Caki2 (cell line): Measurements from ENCODE around the gene KRT35. TPM values are rescaled to one million over a fixed set of nuclear protein-coding genes. Genes with fewer than 3 reads are reported as not detected.

Source experiments
- DNase-seq: peaks from one replicate; pipeline ENCODE4 v3.0.0-alpha.2; 2015; ENCODE audit warnings: low read depth
- in situ Hi-C: cut with HindIII; loops from 2 replicates; pipeline ENCODE4 v1.10.0; 2016; ENCODE audit warnings: low sequenced_read_pairs, low pct_unique_long_range_greater_than_20kb, mixed read lengths
- total RNA-seq: library from RNA; depleted of rRNA; stranded (reverse); fragments of >200 nt; shearing (Covaris generic); gene quantifications from 2 replicates; pipeline ENCODE4 v1.2.3, GENCODE V29; 2014; ENCODE audit warnings: low replicate concordance

Gene KRT35
- total RNA-seq, 1 experiment from 2014 or later: not detected

DNA sequence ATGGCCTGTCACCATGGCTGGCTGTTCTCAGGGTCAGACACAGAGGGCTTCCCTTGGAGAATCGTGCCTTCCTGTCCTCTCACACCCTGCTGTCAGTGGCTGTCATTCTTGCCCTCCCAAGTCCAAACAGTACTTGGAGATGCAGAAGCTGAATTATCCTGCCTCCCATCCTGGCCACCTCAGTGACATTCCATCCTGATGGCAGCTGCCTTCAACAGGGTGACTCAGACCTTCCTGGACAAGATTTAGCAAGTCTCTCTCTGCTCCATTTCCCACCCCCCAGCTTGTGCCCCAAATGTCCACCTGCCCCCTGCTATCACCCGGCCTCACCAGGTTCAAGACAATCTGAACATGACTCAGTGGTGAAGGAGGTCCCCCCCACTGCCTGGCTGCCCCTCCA lies 13.6 kb upstream of the KRT35 start:
- in situ Hi-C loops: no loop called here

DNA sequence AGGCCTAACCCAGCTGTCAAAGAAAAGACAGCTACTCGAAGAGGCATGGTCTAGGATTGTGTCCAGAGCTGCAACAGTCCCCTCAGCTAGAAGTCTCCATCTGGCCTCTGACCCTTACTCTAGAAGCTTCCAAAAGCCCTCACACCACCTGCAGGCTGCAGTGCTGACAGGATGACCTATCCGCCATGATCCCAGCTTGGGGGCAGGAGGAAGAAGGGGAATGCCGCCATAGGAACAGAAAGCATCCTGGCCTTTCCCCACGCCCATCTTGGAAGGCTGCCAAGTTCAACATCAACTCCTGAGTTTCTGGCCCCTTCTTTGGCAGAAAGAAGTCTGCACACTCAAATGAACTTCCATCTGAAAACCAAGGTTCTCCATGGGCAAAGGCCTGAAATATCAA lies 11.8 kb upstream of the KRT35 start:
- no peak for DNase-seq

More for the DNA sequence above, 13.6 kb upstream of the KRT35 start:
- DNase-seq: no peak

DNA sequence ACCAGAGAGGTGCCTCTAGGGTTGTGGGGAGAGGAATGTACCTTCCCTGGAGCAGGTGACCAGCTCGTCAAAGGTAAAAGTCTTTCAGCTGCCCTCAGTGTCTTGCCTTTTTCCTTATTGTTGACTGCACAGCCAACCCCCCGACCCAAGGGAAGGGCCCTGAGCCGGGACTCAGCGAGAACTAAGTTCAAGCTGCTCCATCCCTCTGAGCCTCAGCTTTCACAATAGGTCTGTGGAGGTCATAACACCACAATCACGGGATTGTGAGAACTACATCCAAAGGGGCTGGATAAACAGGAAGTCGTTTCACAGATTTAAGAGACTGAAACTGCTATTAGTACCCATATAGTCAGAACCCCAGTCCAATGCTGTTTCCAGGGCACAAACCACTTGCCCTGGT lies 11.4 kb upstream of the KRT35 start:
- in situ Hi-C loops: no loop called here
- no peak for DNase-seq

More for the DNA sequence above, 11.8 kb upstream of the KRT35 start:
- in situ Hi-C loops: no loop called here

DNA sequence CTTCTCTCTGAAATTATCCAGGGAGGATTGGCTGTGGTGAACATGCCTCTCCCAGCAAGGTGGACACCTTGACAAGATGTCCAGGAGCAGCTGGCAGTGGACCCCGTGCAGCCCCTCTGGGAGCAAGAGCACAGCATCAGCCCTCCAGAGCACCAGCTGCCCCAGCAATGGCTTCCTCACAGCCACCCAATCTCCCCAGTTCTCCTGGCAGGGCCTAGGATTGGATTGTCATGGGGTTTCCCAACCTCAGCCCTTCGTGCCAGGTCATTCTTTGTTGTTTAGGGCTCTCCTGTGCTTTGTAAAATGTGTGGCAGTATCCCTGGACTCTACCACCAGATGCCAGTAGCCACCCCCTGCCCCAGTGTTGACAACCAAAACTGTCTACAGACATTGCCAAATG lies 10.5 kb upstream of the KRT35 start:
- no peak for DNase-seq
- in situ Hi-C loops: no loop called here

DNA sequence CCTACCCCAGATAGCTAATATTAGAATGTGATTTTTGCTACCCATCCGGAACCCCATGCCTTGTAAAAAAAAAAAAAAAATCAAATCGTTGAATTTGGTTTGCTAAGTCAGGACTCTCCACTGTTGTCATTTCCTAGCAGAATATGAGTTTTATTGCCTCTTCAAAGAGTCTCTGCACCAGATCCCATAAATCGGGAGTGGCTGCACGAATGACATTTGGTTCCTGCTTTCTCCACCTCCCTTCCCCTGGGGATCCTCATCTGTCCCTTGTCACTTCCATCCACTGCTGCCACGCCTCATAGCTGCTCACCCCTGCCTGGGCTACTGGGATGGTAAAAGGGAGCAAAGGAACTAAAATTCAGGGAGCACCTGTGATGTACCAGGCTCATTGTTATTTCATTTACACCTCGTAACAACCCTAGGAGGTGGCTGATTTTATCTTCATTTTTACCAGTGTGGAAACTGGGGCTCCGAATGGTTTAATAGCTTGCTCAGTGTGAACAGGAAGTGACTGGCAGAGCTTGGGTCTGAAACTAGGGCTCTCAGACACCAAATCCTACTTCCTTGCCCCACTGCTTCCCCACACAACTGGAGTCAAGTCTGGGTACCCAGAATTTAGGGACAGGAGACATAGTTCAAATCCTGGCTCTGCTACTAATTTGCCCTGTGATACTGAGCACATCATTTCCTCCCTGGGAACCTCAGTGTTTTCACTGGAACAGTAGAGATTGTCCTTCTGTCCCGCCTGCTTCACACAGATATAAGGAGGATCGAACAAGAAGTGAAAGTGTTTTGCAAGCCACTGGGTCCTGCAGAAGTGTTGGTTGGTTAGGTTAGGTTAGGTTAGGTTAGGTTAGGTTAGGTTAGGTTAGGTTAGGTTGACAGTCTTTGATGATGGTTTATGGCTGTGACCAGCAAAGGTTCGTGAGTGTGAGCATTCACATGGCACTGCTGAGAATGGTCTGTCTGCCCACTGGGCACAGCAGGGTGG lies 9.3 kb upstream of the KRT35 start:
- no peak for DNase-seq
- in situ Hi-C loops: no loop called here

DNA sequence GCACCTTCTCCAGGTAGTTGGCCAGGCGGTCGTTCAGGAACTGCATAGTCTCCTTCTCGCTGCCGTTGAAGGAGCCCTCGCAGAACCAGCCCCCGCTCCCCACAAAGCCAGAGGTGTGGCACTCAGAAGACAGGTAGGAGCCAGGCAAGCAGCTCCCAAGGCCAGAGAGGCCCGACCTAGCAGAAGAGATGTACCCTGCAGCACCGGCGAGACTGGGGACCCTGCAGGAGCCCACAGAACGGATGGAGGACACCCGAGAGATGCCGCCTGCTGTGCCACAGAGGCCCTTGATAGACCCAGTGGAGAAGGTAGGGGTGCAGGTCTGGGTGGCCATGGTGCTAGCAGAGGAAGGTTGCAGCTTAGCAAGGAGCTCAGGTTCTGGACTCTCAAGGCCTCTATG lies 8.6 kb upstream of the KRT35 start, which contains the start of gene KRT36:
Gene KRT36 (minus strand): TSS at position 380 of the 400 bp plus-strand sequence. CDS start 46 bp downstream, at position 334.
- in situ Hi-C loops: no loop called here
- DNase-seq: no peak

DNA sequence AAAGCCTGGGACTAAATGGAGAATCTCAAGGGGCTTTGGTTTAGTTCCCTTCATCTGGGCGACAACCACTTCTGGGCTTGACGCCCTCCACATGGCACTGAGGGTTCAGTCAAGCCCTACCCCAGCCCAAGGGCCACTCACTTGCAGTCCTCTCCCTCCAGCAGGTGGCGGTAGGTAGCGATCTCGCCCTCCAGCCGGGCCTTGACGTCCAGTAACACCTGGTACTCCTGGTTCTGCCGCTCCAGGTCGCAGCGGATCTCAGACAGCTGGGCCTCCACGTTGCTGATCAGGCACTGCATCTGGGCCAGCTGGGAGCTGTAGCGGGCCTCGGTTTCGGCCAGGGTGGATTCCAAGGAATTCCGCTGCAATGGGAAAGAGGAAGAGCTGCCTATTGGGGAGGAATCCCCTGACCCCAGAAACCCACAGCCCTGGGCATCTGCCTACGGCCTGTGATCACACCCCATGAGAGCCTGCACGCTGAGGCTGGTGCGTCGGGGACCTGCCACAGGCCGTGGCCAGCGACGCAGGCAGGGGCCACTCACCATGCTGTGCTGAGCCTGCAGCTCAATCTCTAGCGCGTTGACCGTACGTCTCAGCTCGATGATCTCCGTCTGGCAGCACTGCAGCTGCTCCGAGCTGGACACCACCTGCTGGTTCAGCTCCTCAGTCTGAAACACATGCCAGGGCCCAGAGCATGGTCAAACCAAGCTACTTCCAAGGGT lies 6.0 kb upstream of the KRT35 start:
- no peak for DNase-seq
- in situ Hi-C loops: no loop called here

DNA sequence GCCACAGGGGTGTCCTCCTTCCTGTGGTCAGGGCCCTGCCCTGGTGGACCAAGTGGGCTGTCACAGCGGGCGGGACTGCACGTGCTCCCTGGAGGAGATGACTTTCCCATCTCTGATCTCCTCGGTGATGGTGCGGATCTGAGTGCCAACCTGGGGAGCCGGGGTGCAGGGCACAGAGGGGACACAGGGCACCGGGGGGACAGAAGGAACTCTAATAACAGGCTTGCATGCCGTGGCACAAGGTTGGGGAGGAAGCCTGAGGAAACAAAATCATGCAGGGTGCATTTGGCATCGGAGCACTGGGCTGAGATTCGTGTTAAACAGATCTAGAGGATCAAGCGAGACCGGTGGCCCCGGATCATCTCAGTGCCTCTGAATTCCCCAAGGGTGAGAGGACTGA lies 5.4 kb upstream of the KRT35 start:
- in situ Hi-C loops: no loop called here
- DNase-seq: no peak

DNA sequence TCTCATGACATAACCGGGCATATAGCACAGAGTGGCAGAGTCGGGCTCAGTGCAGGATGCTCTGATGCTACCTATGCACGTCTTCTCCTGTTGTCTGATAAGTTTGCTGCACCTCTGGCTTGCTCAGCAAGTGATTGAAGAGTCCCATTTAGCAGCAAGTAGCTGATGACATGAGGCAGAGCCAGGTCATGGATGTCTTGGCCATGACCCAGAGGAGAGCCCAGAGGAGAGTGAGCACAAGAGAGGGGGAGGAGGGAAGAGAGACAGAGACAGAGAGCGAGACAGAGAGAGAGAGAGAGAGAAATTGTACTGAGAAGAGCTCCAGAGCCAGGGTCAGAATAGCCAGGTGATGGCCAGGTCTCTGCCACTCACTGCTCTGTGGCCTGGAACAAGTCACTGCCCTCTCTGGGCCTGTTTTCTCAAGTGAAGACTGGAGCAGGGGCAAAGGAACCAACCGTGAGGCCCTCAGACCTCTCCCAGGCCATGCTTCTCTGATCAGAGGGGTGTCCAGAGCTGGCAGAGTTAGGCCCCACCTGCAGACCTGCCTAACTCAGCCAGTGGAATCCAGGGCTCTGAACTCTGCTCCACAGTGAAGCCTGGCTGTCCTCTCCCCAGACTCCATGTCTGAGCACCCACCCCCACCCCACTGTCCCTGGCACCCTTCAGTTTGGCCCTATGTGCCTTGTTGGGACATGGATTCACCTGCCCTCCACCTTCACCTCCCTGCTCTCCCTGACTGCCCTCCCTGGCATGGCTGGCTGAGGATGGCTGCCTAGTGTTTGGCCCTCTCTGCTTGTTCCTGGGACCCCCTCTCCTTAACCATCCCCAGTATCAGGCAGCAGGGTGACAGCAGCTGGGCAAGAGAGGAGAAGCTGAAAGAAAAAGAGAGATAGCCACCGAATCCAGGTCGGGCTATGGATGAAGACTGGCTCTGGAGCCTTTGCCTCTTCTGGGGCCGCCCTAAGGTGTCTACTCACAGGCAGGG lies 4.3 kb upstream of the KRT35 start:
- in situ Hi-C loops: no loop called here
- DNase-seq: no peak

DNA sequence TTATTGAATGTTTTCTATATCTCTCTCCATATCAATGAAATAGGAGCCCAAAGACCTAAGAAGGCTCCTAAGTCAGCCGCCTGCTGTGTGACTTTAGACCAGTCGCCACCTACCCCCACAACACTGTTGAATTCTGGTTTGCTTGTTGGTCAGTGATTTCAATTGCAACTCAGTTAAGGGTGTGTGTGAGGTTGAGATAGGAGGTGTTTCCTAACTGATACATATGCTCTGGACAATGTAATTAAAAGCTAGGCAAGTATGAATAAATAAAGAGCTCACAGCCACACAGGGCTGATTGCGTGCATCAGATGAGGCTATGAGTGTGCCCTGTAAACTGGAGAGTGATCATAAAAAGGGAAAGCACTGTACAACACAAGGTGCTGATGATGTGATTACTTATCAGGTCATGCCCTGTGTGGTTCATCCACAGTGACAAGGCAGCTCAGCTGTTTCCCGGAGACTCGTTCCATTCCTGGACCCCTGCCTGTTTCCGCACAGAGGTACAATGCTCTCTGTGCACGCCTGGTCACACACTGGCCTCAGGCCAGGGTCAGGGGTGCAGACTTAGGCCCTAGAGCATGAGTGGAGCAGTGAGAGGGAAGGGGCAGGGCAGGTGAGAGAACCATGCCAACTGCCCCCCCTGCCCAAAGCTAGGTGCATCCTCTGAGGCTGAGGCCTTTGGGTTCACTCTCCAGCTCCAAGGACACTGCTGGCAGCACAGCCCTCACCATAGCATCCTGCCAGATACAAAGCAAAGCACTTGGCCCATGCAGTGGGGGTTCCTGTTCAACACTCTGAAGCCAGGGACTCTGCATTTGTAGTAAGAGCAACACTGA lies 3.3 kb upstream of the KRT35 start:
- in situ Hi-C loops: no loop called here

DNA sequence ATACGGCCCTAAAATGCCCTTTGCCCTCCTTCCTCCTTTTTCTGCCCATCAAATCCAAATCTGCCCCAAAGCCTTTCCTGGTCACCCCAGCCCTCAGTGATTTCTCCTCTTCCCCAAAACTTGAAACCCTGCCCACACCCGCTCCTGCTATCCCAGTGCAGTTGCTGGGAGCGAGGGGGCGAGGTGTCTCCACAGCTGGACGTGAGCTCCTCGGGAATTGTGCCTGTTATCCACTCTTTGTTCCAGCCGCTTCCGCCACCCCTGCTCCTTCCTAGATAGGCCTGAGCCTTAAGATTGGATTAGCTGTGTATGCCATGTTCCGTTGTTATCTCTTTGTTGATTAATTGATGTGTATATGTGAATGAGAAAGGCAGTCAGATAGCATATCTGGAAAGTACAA lies 2.6 kb upstream of the KRT35 start:
- in situ Hi-C loops: no loop called here
- no peak for DNase-seq

More for the DNA sequence above, 3.3 kb upstream of the KRT35 start:
- DNase-seq: no peak

DNA sequence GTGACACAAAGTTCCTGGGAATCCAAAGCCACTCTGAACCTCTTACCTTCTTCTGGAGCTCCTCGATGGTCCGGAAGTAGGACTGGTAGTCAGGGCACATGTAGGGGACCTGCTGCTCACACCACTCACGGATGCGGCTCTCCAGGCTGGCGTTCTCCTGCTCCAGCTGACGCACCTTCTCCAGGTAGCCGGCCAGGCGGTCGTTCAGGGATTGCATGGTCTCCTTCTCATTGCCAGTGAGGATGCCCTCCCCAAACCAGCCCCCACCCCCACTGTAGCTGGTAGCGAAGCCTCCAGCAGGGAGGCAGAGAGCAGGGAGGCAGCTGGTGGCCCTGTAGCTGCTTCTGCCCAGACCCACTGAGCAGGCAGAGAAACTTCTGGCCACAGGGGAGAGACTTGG lies 370 bp downstream of the KRT35 start:
- DNase-seq: no peak
- in situ Hi-C loops: no loop called here

DNA sequence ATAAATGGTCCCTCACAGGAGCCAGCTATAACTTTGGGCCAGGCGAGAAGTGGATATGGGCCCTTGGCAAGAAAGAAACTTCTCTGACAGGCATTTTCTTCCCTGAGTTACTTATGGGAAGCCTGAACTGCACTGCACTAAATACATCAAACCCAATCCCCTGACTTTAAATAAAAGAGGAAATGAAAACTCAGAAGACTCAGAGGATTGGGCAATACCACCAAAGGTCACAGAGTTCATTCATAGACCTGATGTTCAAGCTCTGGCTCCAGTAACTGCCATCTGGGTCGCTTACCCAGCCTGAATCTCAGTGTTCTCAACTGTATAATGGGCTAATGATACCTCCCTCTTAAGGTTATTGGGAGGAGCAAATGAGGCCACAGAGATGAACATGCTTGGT lies 815 bp downstream of the KRT35 start:
- in situ Hi-C loops: no loop called here
- DNase-seq: no peak

DNA sequence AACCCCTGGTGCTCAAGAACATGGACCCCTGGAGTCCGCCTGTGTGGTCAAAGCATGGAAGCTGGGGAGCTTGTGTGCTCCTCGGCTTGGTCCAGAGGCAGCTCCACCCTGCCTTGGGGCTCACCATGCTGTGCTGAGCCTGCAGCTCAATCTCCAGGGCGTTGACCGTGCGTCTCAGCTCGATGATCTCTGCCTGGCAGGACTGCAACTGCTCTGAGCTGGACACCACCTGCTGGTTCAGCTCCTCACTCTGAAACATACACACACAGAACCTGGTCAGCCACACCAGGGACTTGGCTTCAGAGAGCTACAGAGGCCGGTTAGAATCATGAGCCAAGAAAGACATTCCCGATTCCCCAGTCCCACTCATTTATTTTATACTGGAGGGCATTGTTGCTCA lies 2.7 kb downstream of the KRT35 start:
- DNase-seq: no peak
- in situ Hi-C loops: no loop called here

DNA sequence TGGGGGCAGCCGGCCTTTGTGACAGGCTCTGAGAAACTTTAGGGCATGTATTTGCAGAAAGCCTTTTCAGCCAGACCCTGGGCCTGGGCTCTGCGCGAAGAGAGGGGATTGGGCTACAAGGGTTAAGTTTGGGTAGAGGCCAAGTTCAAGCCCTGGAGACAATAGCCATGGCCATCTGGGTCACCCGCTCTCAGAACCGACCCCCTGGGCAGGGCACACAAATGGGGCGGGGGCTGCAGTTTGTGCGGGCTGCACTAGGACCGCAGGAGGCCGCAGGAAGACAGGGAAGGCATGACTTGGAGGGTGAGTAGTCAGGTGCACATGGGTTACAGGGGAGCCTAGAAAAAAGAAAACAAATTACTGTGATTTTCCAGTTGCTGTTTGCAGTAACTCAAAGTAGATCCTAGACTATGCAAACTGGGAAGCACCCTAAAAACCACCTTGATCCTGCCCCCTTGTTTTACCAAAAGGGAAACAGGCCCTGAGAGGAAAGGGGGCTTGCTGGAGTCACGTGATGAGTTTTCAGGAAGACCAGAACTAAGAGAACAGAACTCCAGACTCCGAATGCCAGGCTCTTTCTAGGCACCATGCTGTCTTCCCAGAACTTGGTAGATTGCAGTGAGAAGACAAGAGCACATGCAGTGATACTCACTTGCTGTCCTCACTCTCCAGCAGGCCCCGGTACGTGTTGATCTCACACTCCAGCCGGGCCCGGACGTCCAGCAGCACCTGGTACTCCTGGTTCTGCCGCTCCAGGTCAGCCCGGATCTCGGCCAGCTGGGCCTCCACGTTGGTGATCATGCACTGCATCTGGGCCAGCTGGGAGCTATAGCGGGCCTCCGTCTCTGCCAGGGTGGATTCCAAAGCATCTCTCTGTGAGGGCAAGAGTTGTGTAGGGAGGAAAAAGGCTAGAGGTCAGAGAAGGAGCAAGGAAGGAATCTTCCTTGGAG lies 3.8 kb downstream of the KRT35 start:
- DNase-seq: no peak
- in situ Hi-C loops: no loop called here

DNA sequence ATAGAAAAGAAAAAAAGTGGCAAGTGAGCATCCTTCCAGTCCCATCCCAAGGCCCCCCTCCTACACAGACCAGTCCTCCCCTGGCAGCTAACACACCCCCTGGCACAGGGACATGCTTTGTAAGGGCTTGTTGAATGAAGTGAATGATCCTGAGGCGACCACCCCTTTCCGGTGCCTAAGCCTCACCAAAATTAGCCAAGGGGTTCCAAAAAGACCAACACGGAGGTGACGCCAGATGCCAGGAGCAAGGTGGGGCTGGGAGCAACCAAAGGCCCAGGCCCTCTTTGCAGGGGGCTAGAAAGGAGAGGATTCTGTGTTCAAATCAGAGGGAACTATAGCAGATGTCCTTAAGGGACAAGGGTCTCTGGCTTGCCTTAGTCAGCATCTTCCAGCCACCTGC lies 5.5 kb downstream of the KRT35 start:
- no peak for DNase-seq
- in situ Hi-C loops: no loop called here
